Measurements from ENCODE around the gene CKMT2. TPM values are rescaled to one million over a fixed set of nuclear protein-coding genes. Genes with fewer than 3 reads are reported as not detected.

CKMT2 gene
- total RNA-seq, 2 experiments from 2014 or later = not detected

GRCh38 chr5:81202655-81203054 lies 30.5 kb upstream of the CKMT2 start:
- no peaks in the 10 kb centered on the region for H3K4me1 Mint-ChIP-seq
- no peaks in the 10 kb centered on the region for H3K9me3 Mint-ChIP-seq (ENCODE audit: low read depth)
- no peak overlapping the region for H3K27ac Mint-ChIP-seq
- H3K27me3 Mint-ChIP-seq = no peaks in the 10 kb centered on the region
- intact Hi-C loops (cut with DNase I, micrococcal nuclease) = no loop called here
- ATAC-seq (no peak), DNase-seq (no peak)
- H3K36me3 Mint-ChIP-seq (ENCODE audit: low read depth) = peaks cover 4% of the 10 kb centered on the region
- CTCF ChIA-PET = interaction anchor here (0.6 to 1.1 kb wide), 2 partner anchors 36 to 631 kb away, joined by 3 read pairs; no protein-coding TSS in a partner anchor
- POLR2A ChIA-PET = no interaction called here
- H3K4me3 Mint-ChIP-seq = no peak overlapping the region

- Mint-ChIP-seq H3K36me3 (ENCODE audit: low read depth) (peaks cover 4% of the 10 kb centered on the region), H3K27ac (no peak overlapping the region), H3K9me3 (ENCODE audit: low read depth) (no peaks in the 10 kb centered on the region), H3K4me3 (no peak overlapping the region), H3K4me1 (no peaks in the 10 kb centered on the region), H3K27me3 (no peaks in the 10 kb centered on the region)
- ATAC-seq (peak; percentile 19), DNase-seq (no peak)
- POLR2A ChIA-PET = interaction anchor here (0.5 kb wide), 1 partner anchor 995 kb away, joined by 4 read pairs; no protein-coding TSS in a partner anchor
- CTCF ChIA-PET = interaction anchor here (1.1 kb wide), 1 partner anchor 38 kb away, joined by 3 read pairs; no protein-coding TSS in a partner anchor
- intact Hi-C loops (cut with DNase I, micrococcal nuclease) = no loop called here
These were observed 29.4 kb upstream of the CKMT2 start for GRCh38 chr5:81203729-81204128.

- Mint-ChIP-seq H3K27ac (no peak overlapping the region), H3K9me3 (ENCODE audit: low read depth) (no peaks in the 10 kb centered on the region), H3K36me3 (ENCODE audit: low read depth) (peaks cover 5% of the 10 kb centered on the region), H3K4me1 (no peaks in the 10 kb centered on the region), H3K4me3 (no peak overlapping the region), H3K27me3 (no peaks in the 10 kb centered on the region)
- DNase-seq (no peak), ATAC-seq (no peak)
- ChIA-PET POLR2A (interaction anchor here (0.5 kb wide), 1 partner anchor 995 kb away, joined by 4 read pairs; no protein-coding TSS in a partner anchor), CTCF (interaction anchor here (2.8 kb wide), 1 partner anchor 9 kb away, joined by 18 read pairs; no protein-coding TSS in a partner anchor)
- intact Hi-C loops (cut with DNase I, micrococcal nuclease) = no loop called here
These were observed 28.9 kb upstream of the CKMT2 start for GRCh38 chr5:81204205-81204604.

- intact Hi-C loops (cut with DNase I, micrococcal nuclease) = no loop called here
- H3K4me1 Mint-ChIP-seq = peaks cover 4% of the 10 kb centered on the region
- no peaks in the 10 kb centered on the region for H3K9me3 Mint-ChIP-seq (ENCODE audit: low read depth)
- ATAC-seq (no peak), DNase-seq (no peak)
- POLR2A ChIA-PET = no interaction called here
- no peaks in the 10 kb centered on the region for H3K27me3 Mint-ChIP-seq
- peaks cover 5% of the 10 kb centered on the region for H3K36me3 Mint-ChIP-seq (ENCODE audit: low read depth)
- H3K4me3 Mint-ChIP-seq = no peak overlapping the region
- H3K27ac Mint-ChIP-seq = no peak overlapping the region
- CTCF ChIA-PET = interaction anchor here (1.9 to 2.8 kb wide), 2 partner anchors 10 to 94 kb away, joined by 6 to 18 read pairs; no protein-coding TSS in a partner anchor
These were observed 28.1 kb upstream of the CKMT2 start for GRCh38 chr5:81205058-81205457.

GRCh38 chr5:81207009-81207408 lies 26.1 kb upstream of the CKMT2 start:
- H3K27me3 Mint-ChIP-seq = no peaks in the 10 kb centered on the region
- no peak overlapping the region for H3K4me3 Mint-ChIP-seq
- H3K4me1 Mint-ChIP-seq = peaks cover 7% of the 10 kb centered on the region
- no peaks in the 10 kb centered on the region for H3K9me3 Mint-ChIP-seq (ENCODE audit: low read depth)
- no peak overlapping the region for H3K27ac Mint-ChIP-seq
- no peak for DNase-seq
- ChIA-PET POLR2A (no interaction called here), CTCF (interaction anchor here (1.1 to 2.8 kb wide), 3 partner anchors 12 to 92 kb away, joined by 4 to 18 read pairs (median 6); no protein-coding TSS in a partner anchor)
- intact Hi-C loops (cut with DNase I, micrococcal nuclease) = no loop called here
- ATAC-seq = no peak
- peaks cover 4% of the 10 kb centered on the region for H3K36me3 Mint-ChIP-seq (ENCODE audit: low read depth)

- no peaks in the 10 kb centered on the region for H3K9me3 Mint-ChIP-seq (ENCODE audit: low read depth)
- CTCF ChIA-PET = no interaction called here
- no peak overlapping the region for H3K27ac Mint-ChIP-seq
- no peaks in the 10 kb centered on the region for H3K27me3 Mint-ChIP-seq
- intact Hi-C loops (cut with DNase I, micrococcal nuclease) = no loop called here
- peaks cover 7% of the 10 kb centered on the region for H3K4me1 Mint-ChIP-seq
- H3K36me3 Mint-ChIP-seq (ENCODE audit: low read depth) = peaks cover 1% of the 10 kb centered on the region
- H3K4me3 Mint-ChIP-seq = no peak overlapping the region
- ATAC-seq (no peak), DNase-seq (no peak)
- POLR2A ChIA-PET = no interaction called here
These were observed 24.2 kb upstream of the CKMT2 start for GRCh38 chr5:81208904-81209303.

GRCh38 chr5:81209386-81209785 lies 23.7 kb upstream of the CKMT2 start:
- peaks cover 1% of the 10 kb centered on the region for H3K36me3 Mint-ChIP-seq (ENCODE audit: low read depth)
- H3K27ac Mint-ChIP-seq = no peak overlapping the region
- intact Hi-C loops (cut with DNase I, micrococcal nuclease) = no loop called here
- POLR2A ChIA-PET = no interaction called here
- DNase-seq (no peak), ATAC-seq (no peak)
- H3K4me1 Mint-ChIP-seq = peaks cover 7% of the 10 kb centered on the region
- no peaks in the 10 kb centered on the region for H3K9me3 Mint-ChIP-seq (ENCODE audit: low read depth)
- no peaks in the 10 kb centered on the region for H3K27me3 Mint-ChIP-seq
- no peak overlapping the region for H3K4me3 Mint-ChIP-seq
- CTCF ChIA-PET = interaction anchor here (0.6 kb wide), 1 partner anchor 74 kb away, joined by 3 read pairs; no protein-coding TSS in a partner anchor

- Mint-ChIP-seq H3K27ac (no peak overlapping the region), H3K9me3 (ENCODE audit: low read depth) (no peaks in the 10 kb centered on the region), H3K36me3 (ENCODE audit: low read depth) (peaks cover 4% of the 10 kb centered on the region), H3K4me1 (peaks cover 7% of the 10 kb centered on the region), H3K4me3 (no peak overlapping the region), H3K27me3 (no peaks in the 10 kb centered on the region)
- ATAC-seq (peak; percentile 82), DNase-seq (peak; percentile 52)
- ChIA-PET CTCF (interaction anchor here (0.6 kb wide), 1 partner anchor 73 kb away, joined by 3 read pairs; no protein-coding TSS in a partner anchor), POLR2A (no interaction called here)
- intact Hi-C loops (cut with DNase I, micrococcal nuclease) = no loop called here
These were observed 23.1 kb upstream of the CKMT2 start for GRCh38 chr5:81209869-81210493.

GRCh38 chr5:81212211-81212751 lies 20.8 kb upstream of the CKMT2 start:
- H3K9me3 Mint-ChIP-seq (ENCODE audit: low read depth) = no peaks in the 10 kb centered on the region
- no peaks in the 10 kb centered on the region for H3K27me3 Mint-ChIP-seq
- ChIA-PET POLR2A (no interaction called here), CTCF (interaction anchor here (0.8 kb wide), 1 partner anchor 104 kb away, joined by 3 read pairs; no protein-coding TSS in a partner anchor)
- H3K4me1 Mint-ChIP-seq = peaks cover 7% of the 10 kb centered on the region
- H3K4me3 Mint-ChIP-seq = no peak overlapping the region
- peaks cover 5% of the 10 kb centered on the region for H3K36me3 Mint-ChIP-seq (ENCODE audit: low read depth)
- intact Hi-C loops (cut with DNase I, micrococcal nuclease) = no loop called here
- DNase-seq (peak; percentile 29), ATAC-seq (peak; percentile 49)
- no peak overlapping the region for H3K27ac Mint-ChIP-seq

- POLR2A ChIA-PET = no interaction called here
- H3K4me3 Mint-ChIP-seq = no peak overlapping the region
- no peak for DNase-seq
- intact Hi-C loops (cut with DNase I, micrococcal nuclease) = no loop called here
- no peaks in the 10 kb centered on the region for H3K27me3 Mint-ChIP-seq
- no peak for ATAC-seq
- H3K27ac Mint-ChIP-seq = no peak overlapping the region
- H3K9me3 Mint-ChIP-seq (ENCODE audit: low read depth) = no peaks in the 10 kb centered on the region
- CTCF ChIA-PET = no interaction called here
- peaks cover 7% of the 10 kb centered on the region for H3K36me3 Mint-ChIP-seq (ENCODE audit: low read depth)
- H3K4me1 Mint-ChIP-seq = peaks cover 7% of the 10 kb centered on the region
These were observed 20.1 kb upstream of the CKMT2 start for GRCh38 chr5:81213070-81213469.

GRCh38 chr5:81214848-81215247 lies 18.3 kb upstream of the CKMT2 start:
- CTCF ChIA-PET = no interaction called here
- Mint-ChIP-seq H3K27ac (no peak overlapping the region), H3K4me1 (peaks cover 4% of the 10 kb centered on the region)

GRCh38 chr5:81216152-81216551 lies 17.0 kb upstream of the CKMT2 start:
- no peak overlapping the region for H3K4me3 Mint-ChIP-seq
- H3K27ac Mint-ChIP-seq = no peak overlapping the region
- H3K4me1 Mint-ChIP-seq = no peaks in the 10 kb centered on the region
- ChIA-PET CTCF (interaction anchor here (0.6 kb wide), 1 partner anchor 83 kb away, joined by 3 read pairs; no protein-coding TSS in a partner anchor), POLR2A (no interaction called here)
- peaks cover 15% of the 10 kb centered on the region for H3K36me3 Mint-ChIP-seq (ENCODE audit: low read depth)
- no peaks in the 10 kb centered on the region for H3K9me3 Mint-ChIP-seq (ENCODE audit: low read depth)
- ATAC-seq (no peak), DNase-seq (no peak)
- intact Hi-C loops (cut with DNase I, micrococcal nuclease) = no loop called here
- H3K27me3 Mint-ChIP-seq = no peaks in the 10 kb centered on the region

More at GRCh38 chr5:81214848-81215247, 18.3 kb upstream of the CKMT2 start:
- ATAC-seq (peak; percentile 35), DNase-seq (no peak)
- POLR2A ChIA-PET = no interaction called here
- peaks cover 14% of the 10 kb centered on the region for H3K36me3 Mint-ChIP-seq (ENCODE audit: low read depth)
- intact Hi-C loops (cut with DNase I, micrococcal nuclease) = no loop called here
- H3K4me3 Mint-ChIP-seq = no peak overlapping the region
- no peaks in the 10 kb centered on the region for H3K27me3 Mint-ChIP-seq
- no peaks in the 10 kb centered on the region for H3K9me3 Mint-ChIP-seq (ENCODE audit: low read depth)
